ENCODE results near the gene PLCB2. TPM values are rescaled to one million over a fixed set of nuclear protein-coding genes. Genes with fewer than 3 reads are reported as not detected.

The PLCB2 gene
- polyA plus RNA-seq, 1 donor from 2014 or later: 20.8 TPM

DNA sequence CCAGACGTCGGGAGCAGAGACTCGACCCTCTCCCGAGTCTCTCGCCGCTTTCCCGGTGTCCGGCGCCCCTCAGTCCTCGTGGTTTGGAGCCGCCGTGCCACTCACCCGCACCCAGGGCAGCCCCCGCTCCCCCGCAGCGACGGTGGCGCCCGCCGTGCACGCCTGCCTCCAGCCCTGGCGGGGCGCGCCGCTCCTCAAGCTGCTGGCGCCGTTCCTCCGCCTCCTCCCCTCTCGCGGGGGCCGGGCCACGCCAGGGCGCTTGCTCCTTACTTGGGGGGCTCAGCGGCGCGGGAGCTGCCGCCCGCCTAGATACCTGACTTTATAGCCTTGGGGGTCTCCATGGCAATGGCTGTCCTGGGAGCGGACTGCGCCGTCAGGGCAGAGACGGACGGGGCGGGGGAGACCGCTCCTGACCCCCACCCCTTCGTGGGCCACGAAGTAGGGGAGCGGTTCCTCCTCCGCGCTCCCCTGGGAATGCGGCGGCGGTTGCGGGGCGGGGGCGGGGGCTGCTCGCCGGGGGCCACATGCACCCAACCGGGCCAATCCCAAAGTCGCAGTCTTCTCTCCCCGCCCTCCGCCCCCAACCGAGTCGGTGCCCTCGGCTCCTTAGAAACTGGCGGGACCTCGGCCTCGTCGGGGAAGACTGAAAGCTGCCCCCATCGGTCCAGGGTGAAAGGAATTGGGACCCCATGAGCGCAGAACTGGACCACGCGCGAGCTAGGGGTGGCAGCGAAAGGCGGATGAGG lies 24.7 kb downstream of the PLCB2 start, which contains the start of gene ANKRD63:
ANKRD63 (minus strand) TSS at position 196 of the 746 bp plus-strand sequence. CDS start 478 bp downstream, outside the sequence.
- Mint-ChIP-seq H3K4me1 (peaks cover 5 to 12% (median 6%) of the 10 kb centered on the region in 3 donors), H3K4me3 (peak within 1 kb of the TSS; percentile 62 to 90 (median 80)), H3K9me3 (no peaks in the 10 kb centered on the region), H3K36me3 (no peaks in the 10 kb centered on the region), H3K27me3 (peaks cover 20% of the 10 kb centered on the region), H3K27ac (no peak within 1 kb of the TSS)

DNA sequence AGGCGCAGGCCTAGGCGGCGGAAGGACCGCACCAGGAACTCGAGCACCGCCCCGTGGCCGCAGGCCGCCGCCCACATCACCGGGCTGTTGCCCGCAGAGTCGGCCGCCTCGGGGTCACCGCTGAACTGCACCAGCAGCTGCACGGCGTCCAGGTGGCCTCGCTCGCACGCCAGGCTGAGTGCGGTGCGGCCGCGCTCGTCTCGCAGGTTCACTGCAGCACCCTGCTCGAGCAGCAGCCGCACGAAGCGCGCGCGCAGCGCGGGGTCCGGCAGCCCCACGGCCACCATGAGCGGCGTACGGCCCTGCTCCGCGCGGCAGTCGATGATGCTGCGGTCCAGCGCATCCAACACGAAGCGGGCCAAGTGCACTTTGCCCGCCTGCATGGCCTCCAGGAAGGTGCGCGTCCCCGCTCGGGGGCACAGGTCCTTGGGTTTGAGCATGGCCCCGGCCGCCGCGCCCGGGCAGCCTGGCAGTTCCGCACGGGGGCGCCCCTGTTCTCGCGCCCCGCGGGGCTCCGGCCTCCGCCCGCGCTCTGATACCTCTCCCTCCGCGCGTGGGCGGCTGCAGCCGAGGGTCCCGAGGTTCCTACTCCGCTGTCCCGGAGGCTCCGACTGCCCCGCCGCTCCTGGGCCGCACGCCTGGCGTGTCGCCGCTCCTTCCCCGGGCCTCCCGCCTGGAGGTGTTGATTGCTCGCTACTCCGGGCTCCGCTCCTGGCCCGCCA lies 25.4 kb downstream of the PLCB2 start:
- Mint-ChIP-seq H3K27ac (no peak overlapping the region), H3K4me1 (peaks cover 5 to 14% (median 9%) of the 10 kb centered on the region in 3 donors), H3K27me3 (peaks cover 23% of the 10 kb centered on the region)

GRCh38 chr15:40281801-40282146 lies 26.0 kb downstream of the PLCB2 start:
- Mint-ChIP-seq H3K9me3 (no peaks in the 10 kb centered on the region), H3K36me3 (no peaks in the 10 kb centered on the region), H3K27ac (no peak overlapping the region), H3K27me3 (peaks cover 28% of the 10 kb centered on the region), H3K4me3 (no peak overlapping the region), H3K4me1 (peaks cover 5 to 17% (median 10%) of the 10 kb centered on the region in 3 donors)

More for the DNA sequence above, 25.4 kb downstream of the PLCB2 start:
- Mint-ChIP-seq H3K36me3 (no peaks in the 10 kb centered on the region), H3K9me3 (no peaks in the 10 kb centered on the region), H3K4me3 (peak overlapping the region; percentile 62 to 90 (median 78))

DNA sequence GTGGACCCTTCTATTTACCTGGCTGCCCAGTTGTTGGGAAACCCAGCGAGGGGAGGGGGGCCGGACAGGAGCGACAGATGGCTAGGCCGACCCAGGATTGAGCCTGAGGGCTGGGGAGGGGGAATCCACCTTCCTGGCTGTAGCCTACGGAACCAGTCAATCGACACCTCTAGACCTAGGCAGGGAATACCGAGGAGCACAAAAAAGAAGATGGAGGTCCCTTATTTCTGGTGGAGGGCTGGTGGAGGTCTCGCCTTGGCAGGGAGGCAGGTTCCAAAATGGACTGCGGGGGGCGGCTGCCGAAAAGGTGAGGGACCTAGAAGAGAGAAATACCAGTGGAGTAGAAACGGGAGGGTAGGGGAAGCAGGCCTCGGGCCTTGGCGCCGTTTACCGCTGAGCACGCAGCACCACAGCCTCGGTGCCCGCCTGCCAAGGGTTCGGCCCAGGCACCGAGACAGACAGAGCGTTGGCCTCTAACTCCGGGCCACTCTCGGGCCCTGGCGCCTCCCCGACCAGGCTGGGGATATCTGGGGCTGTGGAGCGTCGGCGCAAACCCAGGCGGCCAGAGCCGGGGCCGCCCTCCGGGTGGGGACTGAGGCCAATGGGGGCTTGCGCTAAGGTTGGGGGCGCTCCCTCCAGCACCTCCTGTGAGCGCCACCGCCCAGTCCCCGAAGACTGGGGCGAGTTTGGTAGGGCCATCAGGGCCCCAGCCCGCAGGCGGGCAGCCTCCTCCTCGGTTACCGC lies 26.5 kb downstream of the PLCB2 start:
- no peaks in the 10 kb centered on the region for H3K9me3 Mint-ChIP-seq
- peaks cover 5 to 18% (median 12%) of the 10 kb centered on the region in 3 donors for H3K4me1 Mint-ChIP-seq
- H3K36me3 Mint-ChIP-seq: no peaks in the 10 kb centered on the region
- H3K27ac Mint-ChIP-seq: no peak overlapping the region
- peak overlapping the region in 3 of 4 donors; percentile 44 to 61 (median 47) for H3K4me3 Mint-ChIP-seq
- H3K27me3 Mint-ChIP-seq: peaks cover 32% of the 10 kb centered on the region

DNA sequence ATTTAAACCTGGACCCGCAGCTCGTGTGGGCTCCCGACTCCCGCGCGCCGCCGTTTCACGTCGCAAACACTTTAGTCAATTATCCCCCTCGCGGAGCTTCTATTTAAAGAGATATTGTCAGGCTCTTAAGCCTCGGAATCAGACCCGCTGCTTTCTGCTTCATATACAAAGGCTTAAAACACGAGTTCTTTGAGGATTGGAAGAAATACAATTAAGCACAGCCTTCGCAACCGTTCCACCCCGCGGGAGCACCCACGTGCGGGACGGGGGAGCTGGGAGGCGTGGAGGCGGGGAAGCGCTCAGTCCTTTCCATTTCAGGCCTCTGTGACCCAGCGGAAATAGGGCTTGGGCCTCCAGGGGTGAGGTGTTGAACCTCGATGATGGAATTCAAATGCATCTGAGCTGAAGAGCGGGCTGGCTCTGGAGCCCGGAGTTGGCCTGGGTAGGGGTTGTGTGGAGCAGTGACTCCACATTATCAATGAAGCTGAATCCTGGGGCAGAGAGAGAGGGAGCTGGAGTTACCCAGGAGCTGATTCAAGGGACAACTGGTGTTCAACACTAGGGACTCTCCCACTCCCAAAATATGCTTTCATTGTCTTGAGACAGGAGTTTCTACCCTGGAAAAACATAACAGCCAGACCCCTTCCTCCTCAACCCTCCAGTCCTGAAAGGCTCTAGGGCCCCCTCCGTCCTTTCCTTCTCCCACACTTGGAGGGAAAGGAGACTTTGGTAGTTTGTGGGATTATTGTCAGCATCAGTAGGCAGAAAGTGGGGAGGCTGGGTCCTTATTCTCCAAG lies 27.3 kb downstream of the PLCB2 start:
- peaks cover 32% of the 10 kb centered on the region for H3K27me3 Mint-ChIP-seq
- H3K27ac Mint-ChIP-seq: no peak overlapping the region
- H3K36me3 Mint-ChIP-seq: no peaks in the 10 kb centered on the region
- H3K4me1 Mint-ChIP-seq: peaks cover 5 to 15% (median 12%) of the 10 kb centered on the region in 3 donors
- H3K4me3 Mint-ChIP-seq: peak overlapping the region in 2 of 4 donors; percentile 70 to 74
- H3K9me3 Mint-ChIP-seq: no peaks in the 10 kb centered on the region

GRCh38 chr15:40279437-40280141 lies 28.1 kb downstream of the PLCB2 start:
- no peak overlapping the region for H3K27ac Mint-ChIP-seq
- H3K36me3 Mint-ChIP-seq: no peaks in the 10 kb centered on the region

GRCh38 chr15:40278026-40278425 lies 29.7 kb downstream of the PLCB2 start:
- peaks cover 1% of the 10 kb centered on the region for H3K36me3 Mint-ChIP-seq
- H3K27me3 Mint-ChIP-seq: peaks cover 36% of the 10 kb centered on the region
- peaks cover 5 to 22% (median 16%) of the 10 kb centered on the region in 3 donors for H3K4me1 Mint-ChIP-seq
- peak overlapping the region in 1 of 3 donors; percentile 78 for H3K27ac Mint-ChIP-seq
- no peaks in the 10 kb centered on the region for H3K9me3 Mint-ChIP-seq
- peak overlapping the region in 2 of 4 donors; percentile 51 to 53 for H3K4me3 Mint-ChIP-seq

More at GRCh38 chr15:40279437-40280141, 28.1 kb downstream of the PLCB2 start:
- Mint-ChIP-seq H3K4me3 (peak overlapping the region in 3 of 4 donors; percentile 32 to 78 (median 72)), H3K4me1 (peaks cover 5 to 20% (median 16%) of the 10 kb centered on the region in 3 donors), H3K27me3 (peaks cover 36% of the 10 kb centered on the region), H3K9me3 (no peaks in the 10 kb centered on the region)

GRCh38 chr15:40277471-40277870 lies 30.3 kb downstream of the PLCB2 start:
- Mint-ChIP-seq H3K4me1 (peaks cover 5 to 22% (median 16%) of the 10 kb centered on the region in 3 donors), H3K27me3 (peaks cover 36% of the 10 kb centered on the region), H3K4me3 (peak overlapping the region in 2 of 4 donors; percentile 66 to 87), H3K27ac (no peak overlapping the region), H3K36me3 (peaks cover 1% of the 10 kb centered on the region), H3K9me3 (no peaks in the 10 kb centered on the region)

DNA sequence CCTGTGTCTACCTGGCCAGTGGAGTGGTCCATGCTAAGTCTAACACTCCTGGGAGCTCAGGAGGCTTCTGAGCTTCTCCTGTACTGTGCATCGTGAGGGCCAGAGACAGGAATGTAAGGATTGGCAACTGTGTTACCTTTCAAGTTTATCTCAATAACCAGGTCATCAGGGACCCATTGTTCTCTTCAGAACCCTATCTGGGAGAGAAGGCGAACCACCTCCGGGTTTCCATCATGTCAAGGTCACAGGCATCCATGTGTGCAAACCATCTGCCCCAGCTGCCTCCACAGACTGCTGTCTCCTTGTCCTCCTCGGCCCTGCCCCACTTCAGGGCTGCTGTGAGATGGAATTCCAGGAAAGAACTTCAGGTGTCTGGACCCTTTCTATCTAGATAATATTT lies 30.8 kb downstream of the PLCB2 start:
- H3K4me1 Mint-ChIP-seq: peaks cover 5 to 22% (median 16%) of the 10 kb centered on the region in 3 donors
- no peaks in the 10 kb centered on the region for H3K9me3 Mint-ChIP-seq
- no peak overlapping the region for H3K27ac Mint-ChIP-seq
- H3K4me3 Mint-ChIP-seq: peak overlapping the region in 1 of 4 donors; percentile 65
- H3K36me3 Mint-ChIP-seq: peaks cover 1% of the 10 kb centered on the region
- peaks cover 36% of the 10 kb centered on the region for H3K27me3 Mint-ChIP-seq

- Mint-ChIP-seq H3K9me3 (no peaks in the 10 kb centered on the region), H3K4me3 (peak overlapping the region in 1 of 4 donors; percentile 8), H3K36me3 (peaks cover 1% of the 10 kb centered on the region), H3K4me1 (peaks cover 5 to 22% (median 16%) of the 10 kb centered on the region in 3 donors), H3K27ac (no peak overlapping the region), H3K27me3 (peaks cover 34% of the 10 kb centered on the region)
These were observed 31.8 kb downstream of the PLCB2 start for GRCh38 chr15:40275954-40276353.

DNA sequence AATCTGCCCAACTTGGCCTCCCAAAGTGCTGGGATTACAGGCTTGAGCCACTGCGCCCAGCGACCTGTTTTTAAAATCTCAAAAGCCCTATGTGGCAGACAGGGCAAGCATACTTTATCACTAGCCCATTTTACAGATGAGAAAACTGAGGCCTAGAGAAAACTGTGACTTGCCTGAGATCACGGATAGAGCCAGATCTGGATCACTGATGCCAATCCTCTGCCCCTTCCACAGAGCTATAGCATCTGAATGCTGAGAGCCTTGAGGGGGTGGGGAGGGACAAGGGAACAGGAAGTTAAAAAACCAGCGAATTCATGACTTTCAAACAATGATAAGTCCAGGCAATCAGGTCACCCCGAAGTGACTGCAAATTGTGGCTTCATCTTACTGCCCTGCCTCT lies 32.2 kb downstream of the PLCB2 start:
- Mint-ChIP-seq H3K4me3 (no peak overlapping the region), H3K27me3 (peaks cover 34% of the 10 kb centered on the region), H3K27ac (peak overlapping the region in 1 of 3 donors; percentile 76), H3K4me1 (peaks cover 5 to 22% (median 16%) of the 10 kb centered on the region in 3 donors), H3K9me3 (no peaks in the 10 kb centered on the region), H3K36me3 (peaks cover 1% of the 10 kb centered on the region)

DNA sequence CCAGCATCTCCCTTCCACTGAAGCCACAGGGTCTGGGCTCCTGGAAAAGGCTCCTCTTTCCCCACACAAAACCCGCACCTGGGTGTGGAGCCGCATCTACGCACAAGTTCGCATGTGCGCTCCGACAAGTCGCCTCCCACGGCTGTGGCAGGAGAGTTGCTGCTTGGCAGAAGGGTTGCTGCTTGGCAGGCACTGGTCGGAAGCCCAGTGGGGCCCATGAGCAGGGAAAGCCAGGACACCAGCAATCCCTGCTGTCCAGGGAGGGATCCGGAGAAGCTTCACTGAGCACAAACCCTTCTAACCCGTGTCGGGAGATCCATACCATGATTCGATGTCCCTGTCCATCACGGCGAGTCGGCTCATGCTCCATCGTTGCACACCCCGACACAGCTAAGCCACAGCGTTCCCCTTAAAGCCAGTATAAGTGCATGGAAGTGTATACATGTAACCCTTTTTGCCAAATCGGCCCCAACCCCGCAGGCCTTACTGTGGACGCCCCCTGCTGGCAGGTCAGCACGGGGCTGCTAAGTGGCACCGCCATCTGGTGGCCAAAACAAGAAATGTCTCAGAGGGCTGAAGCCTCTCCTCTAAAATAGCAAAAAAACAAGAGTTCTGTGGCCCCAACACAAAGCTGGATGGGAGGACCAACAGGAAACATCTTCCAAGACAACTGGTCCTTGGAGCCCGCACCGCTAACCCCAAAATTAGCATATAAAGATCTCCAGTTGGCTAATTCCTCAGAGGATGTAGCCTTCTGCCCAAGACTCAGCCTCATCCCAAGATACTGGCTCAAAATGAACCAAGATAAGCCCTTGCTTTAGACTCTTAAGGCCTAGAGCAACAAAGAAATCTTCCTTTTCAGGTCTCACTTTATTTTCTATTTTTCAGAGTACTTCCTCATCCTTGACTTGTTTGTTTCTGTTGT lies 33.1 kb downstream of the PLCB2 start:
- no peaks in the 10 kb centered on the region for H3K9me3 Mint-ChIP-seq
- peaks cover 29% of the 10 kb centered on the region for H3K27me3 Mint-ChIP-seq
- H3K36me3 Mint-ChIP-seq: peaks cover 1% of the 10 kb centered on the region
- no peak overlapping the region for H3K4me3 Mint-ChIP-seq
- peak overlapping the region in 1 of 3 donors; percentile 67 for H3K27ac Mint-ChIP-seq
- peaks cover 0 to 20% (median 16%) of the 10 kb centered on the region in 3 donors for H3K4me1 Mint-ChIP-seq

DNA sequence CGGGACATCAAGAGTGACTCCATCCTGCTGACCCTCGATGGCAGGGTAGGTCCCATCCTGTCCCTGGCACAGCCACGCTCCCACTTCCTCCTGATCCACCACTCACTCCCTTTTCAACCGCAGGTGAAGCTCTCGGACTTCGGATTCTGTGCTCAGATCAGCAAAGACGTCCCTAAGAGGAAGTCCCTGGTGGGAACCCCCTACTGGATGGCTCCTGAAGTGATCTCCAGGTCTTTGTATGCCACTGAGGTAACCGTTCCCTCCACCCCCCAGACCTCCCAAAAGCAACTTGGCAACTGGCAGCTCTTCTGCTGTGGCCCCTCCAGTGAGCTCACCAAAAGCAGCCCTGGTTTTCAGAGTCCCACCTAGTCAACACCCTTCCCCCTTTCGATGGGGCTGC lies 34.3 kb downstream of the PLCB2 start:
- H3K9me3 Mint-ChIP-seq: no peaks in the 10 kb centered on the region

More for the DNA sequence above, 34.3 kb downstream of the PLCB2 start:
- Mint-ChIP-seq H3K4me3 (no peak overlapping the region), H3K36me3 (peaks cover 1% of the 10 kb centered on the region), H3K4me1 (peaks cover 0 to 15% (median 13%) of the 10 kb centered on the region in 3 donors), H3K27me3 (peaks cover 19% of the 10 kb centered on the region), H3K27ac (no peak overlapping the region)
